GM12874 (cell line): ENCODE results near the gene PIM3.

ENCODE experiments used
- TF ChIP-seq, protein P1 (sequence below): IDR thresholded peaks from 2 replicates; pipeline ENCODE4 v1.5.1; 2011; ENCODE audit warnings: low read depth, mild to moderate bottlenecking, control low read depth, low read length, moderate library complexity; ENCODE audit not compliant: insufficient read depth

The PIM3 gene

DNA sequence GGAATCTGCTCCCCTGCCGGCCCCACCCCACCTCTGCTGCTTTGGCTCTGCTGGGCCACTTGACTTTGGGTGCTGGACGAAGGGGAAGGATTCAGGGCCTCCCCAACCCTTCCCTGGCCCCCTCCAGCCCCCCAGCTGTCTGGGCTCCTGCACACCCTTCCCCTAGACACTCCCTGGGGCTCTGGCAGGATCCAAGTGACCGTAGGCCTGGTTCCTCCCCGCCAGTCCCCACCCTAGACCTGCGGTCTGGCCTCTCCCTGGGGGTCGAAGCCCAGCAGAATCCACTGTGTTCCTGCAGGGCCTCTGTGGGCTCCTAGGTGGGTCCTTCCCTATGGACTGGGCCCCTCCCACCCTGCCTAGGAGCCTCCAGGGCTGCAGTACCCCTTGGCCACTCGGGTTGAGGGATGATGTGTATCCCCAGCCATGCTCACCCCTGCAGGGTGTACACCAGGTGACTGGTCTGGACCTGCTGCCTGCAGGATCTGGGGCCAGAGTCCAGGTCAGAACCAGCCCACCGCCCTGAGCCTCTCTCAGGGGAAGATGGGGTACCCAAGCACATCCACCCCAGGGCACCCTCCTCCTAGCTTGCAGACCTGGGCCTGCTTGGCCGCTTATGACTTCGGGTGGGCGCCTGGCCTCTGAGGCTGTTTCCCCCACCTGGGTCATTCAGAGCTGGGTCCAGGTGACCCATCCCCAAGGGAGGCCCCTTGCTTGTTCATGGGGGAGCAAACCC lies 5.6 kb downstream of the PIM3 start:
- TF ChIP-seq, protein P1, sequence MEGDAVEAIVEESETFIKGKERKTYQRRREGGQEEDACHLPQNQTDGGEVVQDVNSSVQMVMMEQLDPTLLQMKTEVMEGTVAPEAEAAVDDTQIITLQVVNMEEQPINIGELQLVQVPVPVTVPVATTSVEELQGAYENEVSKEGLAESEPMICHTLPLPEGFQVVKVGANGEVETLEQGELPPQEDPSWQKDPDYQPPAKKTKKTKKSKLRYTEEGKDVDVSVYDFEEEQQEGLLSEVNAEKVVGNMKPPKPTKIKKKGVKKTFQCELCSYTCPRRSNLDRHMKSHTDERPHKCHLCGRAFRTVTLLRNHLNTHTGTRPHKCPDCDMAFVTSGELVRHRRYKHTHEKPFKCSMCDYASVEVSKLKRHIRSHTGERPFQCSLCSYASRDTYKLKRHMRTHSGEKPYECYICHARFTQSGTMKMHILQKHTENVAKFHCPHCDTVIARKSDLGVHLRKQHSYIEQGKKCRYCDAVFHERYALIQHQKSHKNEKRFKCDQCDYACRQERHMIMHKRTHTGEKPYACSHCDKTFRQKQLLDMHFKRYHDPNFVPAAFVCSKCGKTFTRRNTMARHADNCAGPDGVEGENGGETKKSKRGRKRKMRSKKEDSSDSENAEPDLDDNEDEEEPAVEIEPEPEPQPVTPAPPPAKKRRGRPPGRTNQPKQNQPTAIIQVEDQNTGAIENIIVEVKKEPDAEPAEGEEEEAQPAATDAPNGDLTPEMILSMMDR, result no peak

DNA sequence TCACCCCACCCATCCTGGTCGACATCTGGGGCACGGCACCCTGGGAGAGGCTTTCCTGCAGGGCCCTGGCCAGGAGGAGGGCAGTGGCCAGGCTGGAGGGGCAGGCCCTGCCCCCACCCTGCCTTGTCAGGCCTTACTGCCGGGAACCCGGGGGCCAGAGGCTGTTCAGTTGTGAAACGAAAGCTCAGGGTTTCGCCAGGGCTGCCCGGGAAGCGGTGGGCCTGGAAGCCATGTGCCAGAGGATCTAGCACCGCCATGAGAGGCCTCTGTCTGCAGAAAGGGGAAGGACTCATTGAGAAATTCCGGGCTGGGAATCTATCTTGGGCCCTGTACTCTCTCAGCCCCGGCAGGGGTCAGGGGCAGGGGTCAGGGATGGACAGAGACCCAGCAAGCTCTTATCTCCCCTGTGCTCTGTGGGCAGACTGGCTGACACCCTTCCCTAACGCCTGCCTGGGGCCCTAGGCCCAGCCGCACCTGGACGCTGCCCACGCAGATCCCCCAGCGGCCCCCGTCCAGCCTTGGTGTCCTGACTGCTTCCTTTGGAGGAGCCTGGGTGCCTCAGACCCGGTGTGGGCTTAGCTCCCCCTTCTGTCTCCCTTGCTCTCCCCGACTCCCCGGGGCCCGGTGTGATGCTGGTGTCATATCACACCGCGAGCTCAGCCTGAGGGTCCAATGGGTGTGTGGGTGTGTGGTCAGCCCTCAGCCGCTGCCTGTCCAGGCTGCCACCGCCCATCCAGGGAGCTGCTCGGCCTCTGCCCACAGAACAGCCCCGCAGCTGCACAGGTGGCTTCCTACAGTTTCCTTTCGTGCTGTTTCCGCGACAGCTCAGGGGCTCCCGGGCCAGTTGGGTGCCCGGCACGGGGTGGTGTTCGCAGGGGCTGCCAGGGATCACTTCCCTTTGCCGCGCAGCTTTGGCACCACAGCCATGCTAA lies 6.5 kb downstream of the PIM3 start:
- TF ChIP-seq, protein P1, result no peak

DNA sequence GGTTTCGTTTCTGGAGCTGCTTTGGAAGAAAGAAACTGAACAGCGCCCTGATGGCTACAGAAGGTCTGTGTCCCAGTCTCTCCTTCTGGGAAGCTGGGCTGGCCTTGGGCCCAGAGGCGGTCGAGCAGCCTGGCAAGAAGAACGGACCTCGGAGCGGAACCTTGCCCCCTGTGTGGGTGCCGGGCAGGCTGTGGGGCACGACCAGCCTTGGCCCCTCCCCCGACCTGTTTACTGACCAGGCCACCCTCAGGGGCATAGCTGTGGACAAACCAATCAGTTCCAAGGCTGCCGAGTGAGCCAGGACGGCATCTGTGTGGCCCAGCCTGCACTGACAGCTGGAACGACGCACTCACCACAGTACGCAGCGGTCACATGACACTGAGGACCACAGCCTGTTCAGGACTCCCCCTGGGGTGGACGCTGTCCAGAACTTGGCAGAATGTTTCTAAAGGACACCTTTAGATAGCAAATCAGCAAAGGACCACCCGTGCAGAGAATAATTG lies 7.2 kb downstream of the PIM3 start:
- TF ChIP-seq, protein P1, result no peak

DNA sequence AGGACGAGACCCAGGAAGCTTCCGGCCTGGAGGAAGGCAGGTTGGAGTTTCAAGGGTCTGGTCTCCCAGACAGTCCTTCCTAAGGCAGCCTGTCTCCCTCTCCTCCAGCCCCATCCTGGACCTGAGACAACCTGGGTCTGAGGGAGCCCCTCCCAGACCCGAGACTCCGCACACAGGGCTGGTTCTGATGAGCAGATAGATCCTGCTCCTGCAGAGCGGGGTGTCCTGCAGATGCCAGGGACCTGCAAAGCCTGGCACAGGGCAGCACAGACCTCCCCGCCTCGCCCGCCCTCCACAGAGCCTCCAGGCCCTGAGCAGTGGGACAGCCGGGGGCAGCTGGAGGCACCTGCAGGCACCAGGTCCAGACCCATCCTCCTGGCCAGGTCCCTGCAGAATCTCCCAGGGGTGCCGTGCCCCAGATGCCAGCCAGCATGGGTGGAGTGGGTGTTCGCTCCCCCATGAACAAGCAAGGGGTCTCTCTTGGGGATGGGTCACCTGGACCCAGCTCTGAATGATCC lies 7.8 kb downstream of the PIM3 start:
- TF ChIP-seq, protein P1, result no peak

DNA sequence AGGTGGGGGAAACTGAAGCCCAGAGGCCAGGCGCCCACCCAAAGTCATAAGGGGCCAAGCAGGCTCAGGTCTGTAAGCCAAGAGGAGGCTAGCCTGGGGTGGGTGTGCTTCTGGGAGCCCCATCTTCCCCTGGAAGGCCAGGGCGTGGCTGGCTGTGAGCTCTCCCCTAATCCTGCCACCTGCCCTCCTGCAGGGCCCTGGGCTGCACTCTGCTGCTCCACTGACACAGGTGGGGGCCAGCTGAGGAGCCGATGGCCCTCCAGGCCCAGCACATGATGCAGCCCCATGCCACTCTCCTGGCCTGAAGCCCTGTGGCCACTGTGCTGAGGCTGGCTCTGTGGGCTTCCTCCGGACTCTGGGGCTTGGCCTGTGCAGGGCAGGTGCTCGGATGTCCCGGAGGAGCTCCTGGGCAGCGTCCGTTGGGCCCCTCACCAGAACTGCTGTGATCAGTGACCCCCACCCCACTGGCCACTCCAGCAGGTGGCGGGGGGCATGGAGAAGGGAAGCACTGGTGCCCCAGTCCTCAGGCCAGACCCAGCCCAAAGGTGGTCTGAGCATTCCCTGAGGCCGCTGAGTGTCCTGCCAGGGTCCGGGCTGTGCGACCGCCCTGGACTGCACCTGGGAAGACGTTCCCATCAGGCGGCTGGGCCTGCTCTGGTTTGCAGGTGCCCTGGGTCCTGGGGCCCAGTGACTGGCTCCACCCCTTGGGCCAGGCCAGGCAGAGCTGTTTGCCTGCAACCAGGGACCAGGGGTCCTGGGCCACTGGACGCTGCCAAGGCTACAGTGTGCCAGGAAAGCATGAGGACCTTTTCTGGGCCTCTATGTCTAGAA lies 8.5 kb downstream of the PIM3 start:
- TF ChIP-seq, protein P1, result no peak

DNA sequence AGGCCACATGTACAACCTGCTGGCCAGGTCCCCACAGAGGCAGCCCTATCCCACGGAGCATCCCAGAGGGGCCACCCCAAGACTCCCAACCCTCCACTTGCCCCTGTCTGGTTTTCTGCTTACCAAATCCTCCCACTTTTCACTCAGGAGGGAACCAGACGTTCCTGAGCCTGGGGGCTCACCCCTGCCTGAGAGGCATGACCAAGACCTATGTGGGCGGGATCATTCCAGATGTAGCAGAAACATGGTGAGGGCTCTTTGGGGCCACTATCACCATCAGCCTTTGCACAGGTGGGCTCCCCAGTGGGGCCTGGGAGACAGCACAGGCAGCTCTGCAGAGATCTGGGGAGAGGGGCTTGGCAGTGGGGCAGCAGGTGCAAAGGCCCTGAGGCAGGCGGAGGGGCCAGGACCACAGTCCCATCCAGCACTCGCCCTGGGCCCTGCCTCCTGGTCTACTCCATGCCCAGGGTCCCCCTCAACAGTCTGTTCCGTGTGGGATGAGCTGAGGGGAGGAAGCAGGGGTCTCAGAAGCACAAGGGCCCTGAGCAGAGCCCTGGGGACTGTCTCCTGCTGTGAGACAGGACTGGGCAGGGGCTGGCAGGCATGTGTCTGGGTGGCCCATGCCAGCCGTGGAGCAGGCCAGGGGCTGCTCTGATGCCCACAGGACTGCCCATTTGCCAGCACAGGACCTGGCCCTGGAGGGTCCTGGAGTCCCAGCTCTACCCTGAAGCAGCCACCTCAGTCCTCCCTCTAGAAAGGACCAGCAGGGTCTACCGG lies 9.4 kb downstream of the PIM3 start:
- TF ChIP-seq, protein P1, result no peak
